ENCODE results near the gene ALDH3B1.

Gene ALDH3B1

DNA sequence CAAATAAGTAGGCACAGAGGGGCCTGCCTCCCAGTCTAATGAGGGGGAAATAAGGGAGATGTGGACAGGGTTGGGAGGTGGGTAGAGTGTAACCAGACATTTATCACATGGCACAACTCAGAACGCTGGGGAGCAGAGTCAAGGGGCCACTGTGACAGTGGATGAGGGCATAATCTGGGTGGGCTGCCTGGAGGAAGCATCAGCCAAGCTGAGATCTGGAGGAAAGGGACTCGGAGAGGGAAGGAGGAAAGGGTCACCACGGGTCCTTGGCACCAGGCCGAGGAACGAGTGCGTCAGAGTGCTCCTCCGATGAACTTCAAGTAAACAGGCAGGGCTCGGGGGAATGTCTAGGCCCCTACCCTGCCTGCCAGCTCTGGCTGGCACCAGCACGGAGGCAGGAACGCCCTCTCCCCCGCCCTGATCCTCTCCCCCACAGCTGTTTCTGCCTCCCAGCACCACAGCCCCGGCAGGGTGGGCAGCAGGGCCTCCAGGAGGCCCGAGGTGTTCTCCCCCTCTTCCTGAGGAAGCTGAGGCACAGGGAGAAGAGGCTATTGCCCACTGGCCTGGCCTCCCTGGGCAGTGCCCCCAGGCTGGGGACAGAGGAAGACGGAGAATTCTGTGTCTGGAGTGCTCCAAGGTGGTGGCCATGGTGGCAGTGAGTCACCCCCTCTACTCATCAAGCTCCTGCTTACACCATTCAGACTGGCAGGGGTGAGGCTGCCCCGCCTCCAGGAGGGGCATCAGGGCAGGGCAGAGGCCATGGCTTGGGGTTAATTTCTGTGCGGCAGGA is 4.2 kb downstream of the ALDH3B1 start:
- DNase-seq, result no peak

DNA sequence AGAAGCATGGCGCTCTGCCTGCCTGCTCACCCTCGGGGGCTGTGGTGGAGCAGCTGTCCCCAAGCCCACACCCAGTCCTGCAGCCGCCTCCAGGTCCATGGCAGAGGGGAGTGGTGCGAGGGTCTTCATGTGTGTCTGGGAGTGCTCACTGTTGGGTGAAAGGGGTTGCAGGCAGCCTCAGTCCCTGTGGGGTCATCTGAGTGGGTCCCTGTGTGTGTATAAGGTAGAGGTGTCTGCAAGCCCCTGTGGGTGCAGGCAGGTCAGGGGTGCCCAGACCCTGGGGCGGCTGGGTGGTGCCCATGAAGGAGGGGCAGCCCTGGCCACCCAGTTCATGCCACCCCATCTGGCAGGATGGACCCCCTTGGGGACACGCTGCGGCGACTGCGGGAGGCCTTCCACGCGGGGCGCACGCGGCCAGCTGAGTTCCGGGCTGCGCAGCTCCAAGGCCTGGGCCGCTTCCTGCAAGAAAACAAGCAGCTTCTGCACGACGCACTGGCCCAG is 4.9 kb downstream of the ALDH3B1 start:
- DNase-seq, result no peak

DNA sequence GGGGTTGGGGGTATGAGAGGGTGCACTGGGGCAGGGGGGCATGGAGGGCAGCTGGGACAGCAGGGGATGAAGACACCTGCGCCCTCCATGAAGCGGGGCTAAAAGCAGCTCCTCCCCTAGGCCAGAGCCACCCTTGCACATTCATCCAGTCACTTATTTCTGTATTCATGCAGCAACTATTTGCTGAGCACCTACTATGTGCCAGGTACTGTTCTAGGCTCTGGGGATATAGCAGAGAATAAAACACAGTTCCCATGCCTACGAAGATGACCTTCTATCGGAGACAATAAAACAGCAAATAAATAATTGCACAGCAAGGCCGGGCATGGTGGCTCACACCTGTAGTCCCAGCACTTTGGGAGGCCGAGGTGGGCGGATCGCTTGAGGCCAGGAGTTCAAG is 5.3 kb downstream of the ALDH3B1 start:
- no peak for DNase-seq

DNA sequence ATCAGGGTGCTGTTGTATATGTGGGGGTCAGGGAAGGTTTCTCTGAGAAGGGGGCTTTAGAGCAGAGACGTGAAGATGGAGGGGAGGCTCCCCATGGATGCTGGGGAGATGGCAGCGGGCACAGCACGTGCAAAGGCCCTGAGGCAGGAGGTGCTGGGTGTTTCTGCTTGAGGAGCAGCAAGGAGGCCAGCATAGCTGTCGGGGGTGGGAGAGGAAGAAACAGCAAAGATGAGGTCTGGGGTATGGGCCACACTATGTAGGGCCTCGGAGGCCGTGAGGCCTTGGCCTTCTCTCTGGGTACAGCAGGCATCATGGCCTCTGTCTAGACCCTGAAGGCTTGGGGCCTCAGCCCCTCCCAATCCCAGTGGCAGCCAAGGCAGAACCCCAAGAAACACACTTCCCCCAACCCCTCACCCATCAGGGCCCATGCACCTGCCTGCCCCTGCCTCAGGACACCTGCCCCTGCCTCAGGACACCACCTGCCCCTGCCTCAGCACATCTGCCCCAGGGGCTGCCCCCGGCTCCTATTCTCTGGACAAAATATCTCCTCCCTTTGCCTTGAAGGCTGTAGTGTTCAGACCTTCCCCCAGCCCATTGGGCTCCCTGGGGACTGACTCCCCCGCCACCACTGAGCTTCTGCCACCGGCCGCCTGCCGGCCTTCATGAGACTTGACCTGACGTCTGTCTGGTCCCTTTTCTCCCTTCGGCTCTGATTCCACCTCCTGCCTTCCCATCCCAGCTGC is 6.2 kb downstream of the ALDH3B1 start:
- no peak for DNase-seq

DNA sequence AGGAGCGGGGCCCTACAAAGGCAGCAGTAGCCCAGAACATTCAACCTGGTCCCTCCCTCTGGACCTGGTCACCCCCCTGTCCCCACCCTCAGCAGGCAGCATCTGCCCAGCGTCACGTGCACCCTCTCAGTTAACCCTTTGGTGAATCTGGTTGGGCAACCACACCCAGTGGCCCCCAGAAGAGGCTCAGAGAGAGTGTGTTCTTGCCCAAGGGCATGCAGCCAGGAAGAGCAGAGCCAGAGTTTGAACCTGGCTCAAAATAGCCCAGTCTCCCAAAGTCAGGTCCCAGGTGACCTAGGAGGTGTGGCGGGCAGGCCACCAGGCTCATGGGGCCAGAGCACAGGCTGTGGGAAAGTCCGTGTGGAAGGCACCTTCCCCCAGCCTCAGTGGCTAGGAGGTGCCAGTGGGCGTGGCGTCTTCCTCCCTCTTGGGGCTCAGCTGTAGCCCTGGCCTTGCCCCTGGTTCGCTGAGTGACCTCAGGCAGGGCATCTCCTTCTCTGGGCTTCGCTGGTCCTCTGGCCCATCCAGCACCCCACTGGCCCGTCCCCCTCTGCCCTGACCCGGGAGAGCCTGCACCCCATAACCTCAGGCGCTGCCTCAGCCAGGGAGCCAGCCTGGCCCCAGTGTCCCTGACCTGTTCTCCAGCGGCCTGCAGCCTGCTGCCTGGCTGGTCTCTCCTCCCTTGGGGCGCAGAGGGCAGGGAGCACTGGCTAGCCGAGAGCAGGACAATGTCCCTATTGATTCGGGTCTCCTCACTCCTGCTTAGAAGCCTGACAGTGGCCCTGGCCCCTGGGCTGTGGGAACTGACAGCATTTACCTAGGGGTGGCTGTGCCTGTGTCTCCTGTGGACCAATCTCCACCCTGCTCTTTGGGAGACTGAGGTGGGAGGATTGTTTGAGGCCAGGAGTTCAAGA is 7.0 kb downstream of the ALDH3B1 start:
- DNase-seq, result no peak

DNA sequence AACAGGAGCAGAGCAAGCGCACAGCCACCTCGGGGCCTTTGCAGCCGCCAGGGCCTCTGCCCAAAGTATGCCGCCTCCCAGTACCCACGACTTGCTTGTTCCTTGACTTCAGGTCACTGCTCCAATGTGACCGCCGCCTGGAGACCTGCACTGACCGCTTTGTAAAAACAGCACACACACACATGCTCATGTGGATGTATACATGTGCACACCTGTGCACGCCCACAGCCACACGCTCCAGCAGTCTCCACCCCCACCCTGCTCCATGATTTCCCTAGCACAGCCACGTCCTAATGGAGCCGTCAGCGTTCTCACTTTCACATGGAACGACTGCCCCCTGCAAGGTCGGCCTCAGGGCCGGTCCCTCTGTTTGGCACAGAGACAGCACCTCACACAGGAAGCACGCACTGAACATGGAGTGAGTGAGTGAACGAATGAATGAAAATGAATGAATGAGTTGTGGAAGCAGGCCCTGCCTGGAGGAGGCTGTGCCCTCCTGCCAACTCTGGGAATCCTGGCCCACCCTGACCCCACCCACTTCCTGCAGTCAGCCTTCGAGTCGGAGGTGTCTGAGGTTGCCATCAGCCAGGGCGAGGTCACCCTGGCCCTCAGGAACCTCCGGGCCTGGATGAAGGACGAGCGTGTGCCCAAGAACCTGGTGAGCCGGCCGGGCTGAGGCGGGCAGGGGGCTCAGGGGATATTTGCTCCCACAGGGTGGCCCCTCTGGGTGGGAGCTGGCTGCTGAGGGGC is 8.0 kb downstream of the ALDH3B1 start:
- DNase-seq, result no peak

DNA sequence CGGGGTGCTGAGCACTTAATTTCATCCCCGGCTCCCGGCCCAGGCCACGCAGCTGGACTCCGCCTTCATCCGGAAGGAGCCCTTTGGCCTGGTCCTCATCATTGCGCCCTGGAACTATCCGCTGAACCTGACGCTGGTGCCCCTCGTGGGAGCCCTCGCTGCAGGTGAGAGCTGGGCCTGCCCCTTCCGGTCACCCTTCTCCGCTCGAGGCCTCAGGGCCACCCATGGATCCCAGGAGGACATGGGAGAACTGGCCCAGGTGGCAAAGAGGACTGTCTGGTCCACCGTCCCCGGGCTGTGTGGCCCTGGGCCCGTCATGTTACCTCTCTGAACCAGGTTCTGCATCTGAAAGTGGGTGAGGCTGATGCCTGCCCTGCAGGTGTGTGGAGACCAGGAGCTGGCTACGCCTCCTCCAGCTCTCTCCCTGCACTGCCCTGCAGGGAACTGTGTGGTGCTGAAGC is 8.6 kb downstream of the ALDH3B1 start:
- no peak for DNase-seq

DNA sequence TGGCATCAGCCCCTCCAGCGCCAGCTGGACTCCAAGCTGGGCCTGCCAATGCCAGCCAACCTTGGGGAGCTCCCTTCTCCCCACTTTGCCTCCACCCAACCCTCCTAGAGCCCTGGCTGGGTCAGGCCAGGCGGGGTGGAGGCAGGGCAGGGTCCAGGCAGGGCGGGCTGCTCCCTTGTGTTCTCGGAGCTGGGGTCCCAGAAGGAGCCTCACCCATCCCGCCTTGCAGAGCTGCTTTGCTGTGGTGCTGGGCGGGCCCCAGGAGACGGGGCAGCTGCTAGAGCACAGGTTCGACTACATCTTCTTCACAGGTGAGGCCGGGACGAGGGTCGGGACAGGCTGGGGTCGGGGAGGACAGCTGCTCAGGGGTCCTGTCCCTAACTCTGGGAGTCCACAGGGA is 9.4 kb downstream of the ALDH3B1 start:
- DNase-seq, result no peak

DNA sequence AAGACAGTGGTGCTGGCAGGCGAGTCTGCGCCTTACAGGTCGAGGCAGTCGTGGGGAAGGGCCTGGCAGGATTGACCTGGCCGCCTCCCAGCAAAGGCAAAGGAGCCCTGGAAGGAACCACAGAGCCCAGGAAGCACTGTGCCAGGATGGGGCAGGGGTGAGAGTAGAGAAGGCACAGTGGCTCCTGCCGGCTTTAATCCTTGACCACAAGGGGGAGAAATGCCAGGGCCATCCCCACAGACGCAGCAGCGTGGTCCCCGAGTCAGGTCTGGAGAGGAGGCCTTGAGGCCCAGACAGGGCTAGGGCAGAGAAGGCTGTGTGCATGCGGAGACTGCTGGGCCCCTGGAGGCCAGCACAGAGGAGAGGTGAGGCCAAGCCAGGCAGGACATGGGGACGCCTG is 10.4 kb downstream of the ALDH3B1 start:
- DNase-seq, result no peak

DNA sequence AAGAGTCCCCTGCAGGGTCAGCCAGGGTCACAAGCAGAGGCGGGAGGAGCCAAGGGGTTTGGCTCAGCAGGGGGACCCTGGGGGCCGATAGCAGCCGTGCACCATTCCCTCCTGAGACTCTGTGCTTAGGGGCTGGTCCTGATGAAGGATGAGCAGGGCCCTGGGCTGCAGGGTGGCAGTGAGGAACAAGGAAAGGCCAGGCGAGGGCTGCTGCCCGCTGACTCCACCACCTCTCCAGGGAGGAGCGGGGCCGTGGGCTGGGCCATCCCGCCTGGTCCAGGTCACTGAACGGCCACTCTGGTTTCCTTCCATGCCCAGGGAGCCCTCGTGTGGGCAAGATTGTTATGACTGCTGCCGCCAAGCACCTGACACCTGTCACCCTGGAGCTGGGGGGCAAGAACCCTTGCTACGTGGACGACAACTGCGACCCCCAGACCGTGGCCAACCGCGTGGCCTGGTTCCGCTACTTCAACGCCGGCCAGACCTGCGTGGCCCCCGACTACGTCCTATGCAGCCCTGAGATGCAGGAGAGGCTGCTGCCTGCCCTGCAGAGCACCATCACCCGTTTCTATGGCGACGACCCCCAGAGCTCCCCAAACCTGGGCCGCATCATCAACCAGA is 11.2 kb downstream of the ALDH3B1 start:
- no peak for DNase-seq

DNA sequence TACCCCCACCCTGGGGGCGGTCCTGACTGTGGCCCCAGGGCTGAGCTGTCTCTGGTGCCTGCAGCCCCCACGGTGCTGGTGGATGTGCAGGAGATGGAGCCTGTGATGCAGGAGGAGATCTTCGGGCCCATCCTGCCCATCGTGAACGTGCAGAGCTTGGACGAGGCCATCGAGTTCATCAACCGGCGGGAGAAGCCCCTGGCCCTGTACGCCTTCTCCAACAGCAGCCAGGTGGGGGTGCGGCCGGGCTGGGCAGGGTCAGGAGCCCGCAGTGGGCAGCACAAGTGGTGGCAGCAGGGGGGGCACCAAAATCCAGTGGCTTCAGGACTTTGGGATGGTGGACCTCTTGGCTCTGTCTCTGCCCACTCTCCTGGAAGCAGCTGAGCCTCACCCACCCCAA is 12.4 kb downstream of the ALDH3B1 start:
- no peak for DNase-seq

DNA sequence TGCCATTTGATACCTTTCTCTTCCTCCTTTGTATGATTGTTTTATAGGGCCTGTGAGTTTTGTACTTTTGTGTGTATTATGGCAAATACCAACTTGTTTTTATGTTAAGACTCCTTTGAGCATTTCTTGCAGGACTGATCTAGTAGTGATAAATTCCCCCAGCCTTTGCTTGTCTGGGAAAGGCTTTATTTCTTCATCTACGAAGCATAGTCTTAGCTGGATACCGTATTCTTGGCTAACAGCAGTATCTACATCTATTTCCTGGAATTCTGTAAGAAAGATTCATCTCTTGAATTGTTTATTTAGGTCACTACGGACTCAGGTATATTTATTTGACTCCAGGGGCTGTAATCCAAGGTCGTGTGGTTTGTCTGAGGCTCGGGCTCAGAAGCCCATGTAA is 14.4 kb downstream of the ALDH3B1 start:
- DNase-seq, result no peak

DNA sequence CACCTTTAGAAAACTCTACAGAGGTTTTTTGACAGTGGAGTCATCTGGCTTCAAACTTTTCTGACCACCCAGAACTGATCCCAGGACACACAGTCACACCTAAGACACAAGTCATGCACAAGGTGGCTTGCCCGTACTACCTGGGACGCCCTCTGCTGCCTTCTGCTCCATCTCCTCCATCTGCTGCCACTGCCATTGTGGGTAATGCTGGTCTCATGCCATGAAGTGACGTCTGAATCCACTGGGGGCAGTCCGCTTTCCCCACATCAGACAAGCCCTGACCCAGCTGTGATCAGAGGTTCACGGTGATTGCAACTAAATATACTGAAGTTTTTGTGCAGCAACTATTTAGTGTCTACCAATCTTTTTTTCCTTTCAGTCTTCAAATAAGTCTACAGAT is 14.9 kb downstream of the ALDH3B1 start:
- no peak for DNase-seq

DNA sequence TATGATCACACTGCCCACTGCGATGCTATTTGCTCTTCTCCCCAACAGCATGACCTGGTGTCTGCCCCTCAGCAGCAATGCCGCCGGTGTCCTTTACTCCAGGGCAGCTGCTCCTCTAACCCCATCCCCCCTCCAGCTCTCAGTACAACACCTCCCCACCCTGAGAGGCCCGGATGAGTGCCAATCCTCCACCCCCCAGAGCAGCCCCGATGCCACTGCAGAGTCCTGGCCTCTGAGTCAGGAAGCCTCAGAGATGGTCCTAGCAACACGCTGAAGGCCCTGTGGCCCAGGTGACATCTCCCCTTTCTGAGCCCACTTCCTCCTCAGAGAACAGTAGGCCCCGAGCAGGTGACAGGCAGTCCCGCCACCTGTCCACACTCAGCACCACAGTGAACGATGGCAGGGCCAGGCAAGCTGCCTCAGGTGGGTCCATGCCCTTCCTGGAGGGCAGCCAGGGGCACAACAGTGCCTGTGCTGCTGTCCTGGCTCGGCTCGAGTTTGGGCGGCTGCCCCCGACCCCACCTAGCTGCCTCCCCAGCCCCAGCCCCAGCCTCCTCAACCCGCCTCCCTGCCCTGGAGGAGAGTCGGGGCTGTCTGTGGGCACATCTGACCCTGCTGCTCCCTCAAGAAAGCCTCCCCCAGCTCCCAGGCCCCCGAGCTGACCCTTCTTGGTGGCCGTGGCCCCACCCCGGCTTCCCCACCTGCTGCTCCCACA is 16.4 kb downstream of the ALDH3B1 start:
- no peak for DNase-seq

DNA sequence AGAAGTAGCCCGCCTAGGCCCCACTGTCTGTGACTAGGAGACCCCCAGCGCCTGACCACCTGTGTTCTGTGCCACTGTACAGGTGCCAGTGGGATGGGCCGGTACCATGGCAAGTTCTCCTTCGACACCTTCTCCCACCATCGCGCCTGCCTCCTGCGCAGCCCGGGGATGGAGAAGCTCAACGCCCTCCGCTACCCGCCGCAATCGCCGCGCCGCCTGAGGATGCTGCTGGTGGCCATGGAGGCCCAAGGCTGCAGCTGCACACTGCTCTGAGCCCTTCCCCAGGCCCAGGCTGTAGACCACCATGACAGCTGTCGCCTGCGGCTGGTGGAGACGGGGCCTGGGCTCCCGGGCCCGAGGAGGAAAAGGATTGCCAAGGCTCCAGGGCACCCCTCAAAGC is 17.5 kb downstream of the ALDH3B1 start:
- no peak for DNase-seq

DNA sequence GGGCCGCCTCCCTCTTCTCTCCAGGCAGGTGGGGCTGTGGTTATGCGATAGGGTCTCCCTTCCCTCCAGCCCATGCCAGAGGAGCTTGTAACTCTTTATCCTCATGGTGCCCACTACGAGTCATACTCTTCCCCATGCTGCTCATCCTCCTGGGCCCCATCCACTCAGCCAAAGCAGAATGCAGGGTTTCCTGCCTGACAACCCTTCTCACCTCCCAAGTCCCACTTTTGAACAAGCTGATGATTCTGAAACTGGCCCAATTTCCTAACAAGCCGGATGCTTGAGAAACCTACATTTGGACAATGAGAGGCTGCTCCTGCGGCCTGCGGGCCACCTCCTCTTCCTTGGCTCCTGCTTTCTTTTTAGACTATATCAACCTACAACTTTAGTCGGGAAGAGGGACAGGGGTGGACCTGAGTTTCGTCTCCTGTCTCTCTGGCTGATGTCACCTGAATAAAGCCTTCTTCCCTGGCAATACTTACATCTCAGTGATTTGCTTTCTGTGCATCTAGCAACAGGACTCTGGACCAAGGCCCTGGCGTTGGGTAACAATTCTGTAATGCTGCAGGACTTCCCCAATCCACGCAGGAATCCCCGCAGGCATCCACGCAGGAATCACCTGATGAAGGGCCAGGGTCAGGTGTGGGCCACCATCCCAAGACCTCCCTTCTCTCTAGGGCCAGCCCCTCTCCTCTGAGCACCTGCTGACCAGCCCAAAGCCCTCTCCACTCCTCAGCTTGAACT is 18.8 kb downstream of the ALDH3B1 start:
- no peak for DNase-seq

DNA sequence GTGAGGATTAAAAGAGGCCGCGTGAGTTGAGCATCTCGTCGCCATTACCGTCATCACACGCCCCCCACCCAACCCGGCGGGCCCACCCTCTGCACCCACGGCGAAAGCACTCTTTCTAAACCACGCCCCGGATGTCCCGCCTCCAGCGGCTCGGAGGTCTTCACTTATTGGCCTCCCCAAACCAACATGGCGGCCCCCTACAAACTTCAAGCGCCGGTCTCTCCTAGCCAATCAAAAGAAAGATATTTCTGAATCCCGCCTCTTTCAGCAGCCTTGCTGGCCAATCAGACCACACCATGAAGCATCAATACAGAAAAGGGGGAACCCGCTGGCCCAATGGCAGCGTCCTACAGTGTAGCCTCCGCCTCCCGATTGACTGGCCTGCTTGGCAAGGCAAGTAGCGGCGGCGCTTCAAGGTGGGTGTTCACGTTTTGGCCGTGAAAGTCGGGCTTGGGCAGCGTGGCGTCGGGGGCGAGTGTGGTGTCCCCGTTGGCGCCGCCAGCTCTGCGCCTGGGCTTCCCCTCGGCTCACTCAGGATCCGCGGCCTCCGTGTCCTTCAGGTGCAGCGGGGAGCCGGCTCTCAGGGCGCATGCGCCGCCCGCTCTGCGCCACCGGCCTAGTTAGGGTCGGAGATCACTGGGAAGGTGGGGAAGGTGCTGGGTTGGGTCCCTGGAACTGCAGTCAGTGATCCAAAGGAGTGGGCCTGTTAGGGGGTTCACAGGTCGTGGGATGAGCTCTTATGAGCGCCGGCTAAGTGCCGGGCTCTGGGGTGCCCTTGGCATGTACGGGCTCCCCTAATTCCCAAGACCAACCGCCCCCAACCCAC is 20.4 kb downstream of the ALDH3B1 start, which contains the start of gene NDUFS8:
TSS of gene NDUFS8 (plus strand) at position 364 of the 826 bp plus-strand sequence. CDS start 1,471 bp downstream, outside the sequence.
- DNase-seq, result peak; percentile 99

DNA sequence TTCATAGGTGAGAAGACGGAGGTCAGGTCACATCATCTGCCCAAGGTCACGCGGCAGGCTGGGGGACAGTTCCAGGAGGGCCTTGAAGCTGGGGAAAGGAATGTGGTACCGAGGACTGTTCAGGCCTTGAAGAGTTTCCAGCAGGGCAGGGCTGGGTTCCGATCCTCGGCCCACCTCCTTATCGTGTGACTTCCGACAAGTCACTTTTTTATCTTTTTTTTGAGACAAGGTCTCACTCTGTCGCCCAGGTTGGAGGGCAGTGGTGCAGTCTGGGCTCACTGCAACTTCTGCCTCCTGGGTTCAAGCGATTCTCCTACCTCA is 21.0 kb downstream of the ALDH3B1 start:
- no peak for DNase-seq

DNA sequence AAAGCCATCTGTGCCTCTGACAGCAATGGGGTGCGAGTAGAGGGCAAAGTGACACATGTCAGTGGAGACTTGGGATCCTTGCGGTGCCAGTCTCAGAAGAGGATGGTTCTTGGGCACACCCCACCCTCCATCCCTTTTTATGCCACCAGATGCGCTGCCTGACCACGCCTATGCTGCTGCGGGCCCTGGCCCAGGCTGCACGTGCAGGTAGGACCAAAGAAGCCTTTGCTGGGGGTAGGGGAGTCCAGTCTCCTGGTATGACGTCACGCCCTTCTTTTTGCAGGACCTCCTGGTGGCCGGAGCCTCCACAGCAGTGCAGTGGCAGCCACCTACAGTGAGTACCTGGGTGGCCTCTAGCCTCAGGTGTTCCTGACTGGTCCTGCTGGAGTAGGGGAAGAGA is 21.9 kb downstream of the ALDH3B1 start:
- DNase-seq, result no peak
